Fibroblast of villous mesenchyme (primary cell): ENCODE data around the gene ZNF98. TPM values are rescaled to one million over a fixed set of nuclear protein-coding genes. Genes with fewer than 3 reads are reported as not detected.

ENCODE experiments used
- DNase-seq: peaks from one replicate; pipeline ENCODE4 v3.0.0-alpha.2; 2010; ENCODE audit warnings: low read depth
- H3K4me3 ChIP-seq: 2 replicates; pipeline ENCODE4 v1.5.1; 2011; ENCODE audit warnings: low read depth, mild to moderate bottlenecking, low read length
- total RNA-seq: library from RNA; depleted of rRNA; stranded (reverse); fragments of >200 nt; gene quantifications from 2 replicates; pipeline ENCODE4 v1.2.3, GENCODE V29; 2012
- TF ChIP-seq, protein P1 (sequence below): IDR thresholded peaks from 2 replicates; pipeline ENCODE4 v1.5.1; 2012; ENCODE audit warnings: low read depth, mild to moderate bottlenecking, low read length; ENCODE audit not compliant: insufficient read depth

Gene ZNF98
- not detected in 2 replicates for total RNA-seq

DNA sequence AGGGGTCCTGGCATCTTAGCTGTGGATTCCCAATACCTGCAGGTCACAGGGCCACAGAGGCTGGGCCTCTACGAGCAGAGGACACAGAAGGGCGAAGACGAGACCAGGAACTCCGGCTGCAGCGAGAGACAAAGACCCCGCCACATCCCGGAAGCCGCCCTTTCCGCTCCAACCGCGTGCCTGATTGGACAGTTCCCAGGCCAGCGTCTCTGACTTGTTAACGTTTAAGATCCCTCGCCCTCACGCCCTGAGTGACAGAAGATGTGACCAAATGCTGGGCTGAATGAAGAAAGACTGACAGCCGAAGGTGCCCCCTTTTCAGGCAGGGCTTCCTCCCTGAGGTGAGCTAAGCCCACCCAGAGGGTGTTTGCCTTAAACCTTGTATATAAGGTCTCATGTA, at the start of gene ZNF98:
TSS of gene ZNF98 (minus strand) at position 136 of the 400 bp plus-strand sequence. CDS start at position 14, 122 bp downstream.
- no peak for DNase-seq
- H3K4me3 ChIP-seq, result no peak within 1 kb of the TSS
- TF ChIP-seq, protein P1, sequence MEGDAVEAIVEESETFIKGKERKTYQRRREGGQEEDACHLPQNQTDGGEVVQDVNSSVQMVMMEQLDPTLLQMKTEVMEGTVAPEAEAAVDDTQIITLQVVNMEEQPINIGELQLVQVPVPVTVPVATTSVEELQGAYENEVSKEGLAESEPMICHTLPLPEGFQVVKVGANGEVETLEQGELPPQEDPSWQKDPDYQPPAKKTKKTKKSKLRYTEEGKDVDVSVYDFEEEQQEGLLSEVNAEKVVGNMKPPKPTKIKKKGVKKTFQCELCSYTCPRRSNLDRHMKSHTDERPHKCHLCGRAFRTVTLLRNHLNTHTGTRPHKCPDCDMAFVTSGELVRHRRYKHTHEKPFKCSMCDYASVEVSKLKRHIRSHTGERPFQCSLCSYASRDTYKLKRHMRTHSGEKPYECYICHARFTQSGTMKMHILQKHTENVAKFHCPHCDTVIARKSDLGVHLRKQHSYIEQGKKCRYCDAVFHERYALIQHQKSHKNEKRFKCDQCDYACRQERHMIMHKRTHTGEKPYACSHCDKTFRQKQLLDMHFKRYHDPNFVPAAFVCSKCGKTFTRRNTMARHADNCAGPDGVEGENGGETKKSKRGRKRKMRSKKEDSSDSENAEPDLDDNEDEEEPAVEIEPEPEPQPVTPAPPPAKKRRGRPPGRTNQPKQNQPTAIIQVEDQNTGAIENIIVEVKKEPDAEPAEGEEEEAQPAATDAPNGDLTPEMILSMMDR, result no peak

DNA sequence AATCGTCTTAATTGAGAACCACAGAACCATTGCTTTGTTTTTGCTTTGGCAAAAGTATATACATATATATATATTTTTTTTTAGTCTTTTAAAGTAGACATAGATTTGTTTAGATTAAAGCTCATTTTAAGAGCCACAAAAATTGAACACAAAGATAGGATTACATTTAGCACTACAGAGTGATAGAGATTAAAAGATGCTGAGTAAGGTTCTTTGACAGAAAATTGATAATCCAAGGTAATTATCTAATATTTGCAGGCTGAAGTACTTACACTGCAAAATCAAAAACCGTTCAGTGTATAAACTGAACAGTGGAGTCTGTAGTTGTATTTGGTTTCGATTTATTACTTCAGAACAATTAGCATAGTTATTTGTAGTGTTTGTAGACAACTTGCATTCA, 24.5 kb upstream of the ZNF98 start:
- no peak overlapping the region for H3K4me3 ChIP-seq
- TF ChIP-seq, protein P1, result no peak
- no peak for DNase-seq

DNA sequence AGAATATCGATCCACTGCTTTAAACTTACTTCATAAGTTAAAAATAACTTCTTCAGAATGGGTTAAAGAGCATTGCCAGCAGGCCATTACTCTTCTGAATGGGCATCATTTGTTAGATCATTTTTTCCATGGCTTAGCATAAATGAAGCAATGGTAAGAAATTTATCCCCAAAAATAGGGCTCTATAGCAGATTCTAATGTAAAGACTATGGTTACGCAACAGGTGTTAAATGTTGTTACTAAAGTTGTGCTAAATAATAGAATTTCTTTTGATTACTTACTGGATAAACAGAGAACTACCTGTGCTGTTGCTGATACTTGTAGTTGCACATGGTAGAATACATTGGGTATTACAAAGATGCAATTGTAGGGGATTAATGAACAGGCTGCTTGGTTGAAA, 15.9 kb upstream of the ZNF98 start:
- TF ChIP-seq, protein P1, result no peak
- no peak for DNase-seq

DNA sequence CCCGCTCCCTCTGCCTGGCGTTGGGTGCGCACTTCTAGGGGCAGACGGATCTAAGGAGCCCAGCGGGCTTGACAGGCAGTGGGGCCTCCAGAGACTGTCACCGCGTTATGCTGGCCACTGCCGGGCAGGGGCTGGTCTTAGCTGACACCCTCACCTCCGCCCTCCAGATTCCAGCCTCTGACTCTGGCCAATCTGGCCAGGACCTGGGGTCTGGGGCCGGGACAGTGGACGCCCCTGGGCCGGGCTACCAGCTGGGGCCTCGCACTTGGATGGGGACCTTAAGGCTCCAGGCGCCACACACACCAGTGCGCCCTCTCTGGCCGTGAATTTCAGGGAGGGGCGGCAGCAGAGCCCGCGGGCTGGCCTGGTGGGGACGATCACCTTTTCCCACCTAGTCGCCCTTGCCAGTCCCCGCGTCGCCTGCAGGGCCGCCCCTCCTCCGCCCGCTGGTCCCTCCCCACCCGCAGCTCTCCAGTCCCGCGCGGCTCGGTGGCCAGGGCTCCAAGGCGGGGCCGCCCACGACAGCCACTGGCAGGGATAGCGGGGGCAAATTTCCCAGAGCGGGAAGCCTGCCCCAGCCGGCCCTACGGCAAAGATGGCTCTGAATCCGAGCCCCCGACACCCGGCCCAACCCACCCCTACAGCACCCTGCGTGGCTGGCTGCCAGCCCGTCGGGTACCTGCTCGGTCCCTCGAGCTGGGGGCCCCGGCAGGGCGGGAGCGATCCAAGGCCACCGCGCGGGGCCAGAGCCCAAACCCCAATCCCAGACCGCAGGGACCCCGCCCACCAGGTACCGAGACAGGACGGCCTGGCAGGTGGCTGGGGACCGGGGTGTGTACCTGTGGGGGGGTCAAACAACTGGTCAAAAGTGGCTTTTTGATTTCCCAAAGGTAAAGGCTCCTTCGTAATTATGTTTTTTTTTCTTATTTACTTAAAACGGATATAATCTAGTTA, 6.1 kb upstream of the ZNF98 start:
- TF ChIP-seq, protein P1, result no peak
- H3K4me3 ChIP-seq, result no peak overlapping the region
- no peak for DNase-seq

More for the DNA sequence above, 15.9 kb upstream of the ZNF98 start:
- H3K4me3 ChIP-seq, result no peak overlapping the region

DNA sequence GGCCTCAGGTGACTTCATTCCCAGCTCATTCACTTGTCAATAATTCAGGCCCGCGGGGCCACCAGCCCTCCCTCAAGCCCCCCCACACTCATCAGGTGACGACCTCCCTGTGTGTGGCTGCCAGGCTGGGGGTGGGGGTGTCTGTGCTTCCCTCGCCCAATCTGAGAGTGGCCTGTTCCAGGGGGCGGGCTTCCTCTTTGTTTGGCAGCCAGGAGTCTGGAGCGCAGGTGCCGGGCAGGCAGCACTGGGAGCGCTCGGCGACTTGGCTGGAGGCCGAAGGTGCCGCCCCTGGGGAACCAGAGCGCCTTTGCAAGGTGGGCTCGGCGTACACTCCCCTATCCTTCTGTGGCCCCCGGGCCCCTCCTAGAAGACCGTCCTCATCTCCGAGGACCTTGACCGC, 5.4 kb upstream of the ZNF98 start:
- TF ChIP-seq, protein P1, result no peak
- DNase-seq, result no peak
- no peak overlapping the region for H3K4me3 ChIP-seq

DNA sequence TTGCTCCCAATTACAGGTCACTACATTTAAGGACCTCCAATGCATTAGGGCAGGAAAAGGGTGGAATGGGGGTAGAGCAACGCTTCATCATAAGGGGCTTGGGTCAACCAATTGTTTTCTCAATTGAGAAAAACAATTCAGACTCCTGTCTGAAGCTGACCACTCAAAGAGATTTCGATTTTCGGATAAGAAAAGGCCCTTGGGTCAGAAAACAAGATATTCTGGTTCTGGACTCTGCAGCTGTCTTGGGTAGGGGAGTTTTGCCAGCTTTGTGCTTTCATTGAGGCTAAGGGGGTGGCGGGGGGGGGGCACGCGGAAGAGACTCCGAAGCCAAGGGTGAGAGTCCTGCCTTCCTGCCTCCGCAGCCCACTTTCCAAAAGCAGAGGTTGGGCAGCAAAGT, 4.8 kb upstream of the ZNF98 start:
- H3K4me3 ChIP-seq, result no peak overlapping the region
- DNase-seq, result no peak
- TF ChIP-seq, protein P1, result no peak
